AG04449 (cell line): ENCODE results near the gene CARD19.
"Not testable (repeated sequence)": the region's sequence is repeated elsewhere in the genome, so short reads cannot be mapped to it uniquely, and the experiment has no call there.

Experiments used
- CTCF ChIA-PET: fragments of 350-600 bp; formaldehyde crosslinking; extraction: SDS; loops from one replicate; lab custom pipeline; 2021; ENCODE audit warnings: antibody characterized with exemption; lab: Yijun Ruan, JAX
- POLR2A ChIA-PET: fragments of 400-600, 350-600 bp; formaldehyde crosslinking; extraction: SDS; loops from one replicate; lab custom pipeline; 2020; ENCODE audit warnings: antibody characterized with exemption, inconsistent platforms; lab: Yijun Ruan, JAX
- DNase-seq: peaks from one replicate; pipeline ENCODE4 v3.0.0-alpha.2; 2010; ENCODE audit warnings: low read depth, low spot score
- H3K4me3 ChIP-seq: 2 replicates; pipeline ENCODE4 v1.5.1; 2011; ENCODE audit warnings: low read depth, mild to moderate bottlenecking, control low read depth, low read length
- TF ChIP-seq, protein P1 (sequence below): IDR thresholded peaks from one replicate; pipeline ENCODE4 v1.5.1; 2011; ENCODE audit warnings: mild to moderate bottlenecking, moderate library complexity, low read length, control low read depth, inconsistent platforms; ENCODE audit not compliant: insufficient read depth; ENCODE audit errors: missing control alignments

The CARD19 gene

DNA sequence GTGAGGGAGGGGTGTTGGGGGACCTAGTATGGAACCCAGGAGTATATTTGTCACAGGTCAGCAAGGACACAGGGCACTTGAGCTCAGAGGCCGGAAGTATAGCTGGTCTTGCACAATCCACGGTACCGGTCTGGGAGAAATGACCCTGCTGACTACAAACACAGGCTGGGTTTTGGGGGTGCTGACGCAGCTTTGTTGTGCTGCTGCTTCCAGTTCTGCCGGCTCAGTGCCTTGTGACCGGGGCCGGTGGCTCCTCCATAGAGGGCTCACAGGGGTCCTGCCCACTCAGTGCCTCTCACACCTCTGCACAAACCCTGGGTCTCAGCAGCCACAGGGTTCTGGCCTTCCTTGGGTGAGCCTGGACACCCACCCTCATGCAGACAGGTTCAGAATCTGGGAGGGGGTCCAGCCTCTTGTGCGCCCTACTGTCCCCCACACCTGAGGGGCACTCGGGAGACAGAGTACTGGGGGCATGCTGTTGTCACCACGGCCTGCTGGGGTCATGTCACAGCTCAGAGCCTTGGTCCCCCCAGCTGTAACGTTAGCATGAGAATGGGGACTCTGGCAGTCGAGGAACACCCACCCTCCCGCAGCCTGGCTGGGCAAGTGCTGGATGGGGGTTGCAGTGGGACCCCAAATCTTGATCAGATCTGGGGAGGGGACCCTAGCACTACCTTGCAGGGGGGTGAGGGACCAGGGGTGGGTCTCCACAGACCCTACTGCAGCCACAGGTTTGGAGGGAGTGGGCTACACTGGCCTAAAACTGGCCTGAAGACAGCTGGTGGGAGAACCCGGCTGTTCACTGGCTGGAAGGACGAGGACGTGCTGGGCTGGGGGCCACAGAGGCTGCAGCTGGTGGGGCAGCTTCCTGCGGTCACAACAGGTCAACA lies 20.3 kb downstream of the CARD19 start:
- no peak for DNase-seq
- TF ChIP-seq, protein P1, sequence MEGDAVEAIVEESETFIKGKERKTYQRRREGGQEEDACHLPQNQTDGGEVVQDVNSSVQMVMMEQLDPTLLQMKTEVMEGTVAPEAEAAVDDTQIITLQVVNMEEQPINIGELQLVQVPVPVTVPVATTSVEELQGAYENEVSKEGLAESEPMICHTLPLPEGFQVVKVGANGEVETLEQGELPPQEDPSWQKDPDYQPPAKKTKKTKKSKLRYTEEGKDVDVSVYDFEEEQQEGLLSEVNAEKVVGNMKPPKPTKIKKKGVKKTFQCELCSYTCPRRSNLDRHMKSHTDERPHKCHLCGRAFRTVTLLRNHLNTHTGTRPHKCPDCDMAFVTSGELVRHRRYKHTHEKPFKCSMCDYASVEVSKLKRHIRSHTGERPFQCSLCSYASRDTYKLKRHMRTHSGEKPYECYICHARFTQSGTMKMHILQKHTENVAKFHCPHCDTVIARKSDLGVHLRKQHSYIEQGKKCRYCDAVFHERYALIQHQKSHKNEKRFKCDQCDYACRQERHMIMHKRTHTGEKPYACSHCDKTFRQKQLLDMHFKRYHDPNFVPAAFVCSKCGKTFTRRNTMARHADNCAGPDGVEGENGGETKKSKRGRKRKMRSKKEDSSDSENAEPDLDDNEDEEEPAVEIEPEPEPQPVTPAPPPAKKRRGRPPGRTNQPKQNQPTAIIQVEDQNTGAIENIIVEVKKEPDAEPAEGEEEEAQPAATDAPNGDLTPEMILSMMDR: no peak
- ChIA-PET POLR2A (no interaction called here), CTCF (interaction anchor here (1.3 to 5.0 kb wide), 2 partner anchors 7 to 9 kb away, joined by 5 to 46 read pairs; no protein-coding TSS in a partner anchor)
- H3K4me3 ChIP-seq: no peak overlapping the region

DNA sequence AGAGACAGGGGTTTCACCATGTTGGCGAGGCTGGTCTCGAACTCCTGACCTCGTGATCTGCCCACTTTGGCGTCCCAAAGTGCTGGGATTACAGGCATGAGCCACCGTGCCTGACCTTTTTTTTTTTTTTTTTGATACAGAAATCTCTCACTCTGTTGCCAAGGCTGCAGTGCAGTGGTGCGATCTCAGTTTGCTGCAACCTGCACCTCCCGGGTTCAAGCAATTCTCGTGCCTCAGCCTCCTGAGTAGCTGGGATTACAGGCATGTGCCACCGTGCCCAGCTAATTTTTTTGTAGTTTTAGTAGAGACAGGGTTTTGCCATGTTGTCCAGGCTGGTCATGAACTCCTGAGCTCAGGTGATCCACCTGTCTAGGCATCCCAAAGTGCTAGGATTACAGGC lies 21.5 kb downstream of the CARD19 start:
- POLR2A ChIA-PET, DNase-seq: not testable (repeated sequence)
- CTCF ChIA-PET: interaction anchor here (5.0 kb wide), 1 partner anchor 8 kb away, joined by 46 read pairs; no protein-coding TSS in a partner anchor

DNA sequence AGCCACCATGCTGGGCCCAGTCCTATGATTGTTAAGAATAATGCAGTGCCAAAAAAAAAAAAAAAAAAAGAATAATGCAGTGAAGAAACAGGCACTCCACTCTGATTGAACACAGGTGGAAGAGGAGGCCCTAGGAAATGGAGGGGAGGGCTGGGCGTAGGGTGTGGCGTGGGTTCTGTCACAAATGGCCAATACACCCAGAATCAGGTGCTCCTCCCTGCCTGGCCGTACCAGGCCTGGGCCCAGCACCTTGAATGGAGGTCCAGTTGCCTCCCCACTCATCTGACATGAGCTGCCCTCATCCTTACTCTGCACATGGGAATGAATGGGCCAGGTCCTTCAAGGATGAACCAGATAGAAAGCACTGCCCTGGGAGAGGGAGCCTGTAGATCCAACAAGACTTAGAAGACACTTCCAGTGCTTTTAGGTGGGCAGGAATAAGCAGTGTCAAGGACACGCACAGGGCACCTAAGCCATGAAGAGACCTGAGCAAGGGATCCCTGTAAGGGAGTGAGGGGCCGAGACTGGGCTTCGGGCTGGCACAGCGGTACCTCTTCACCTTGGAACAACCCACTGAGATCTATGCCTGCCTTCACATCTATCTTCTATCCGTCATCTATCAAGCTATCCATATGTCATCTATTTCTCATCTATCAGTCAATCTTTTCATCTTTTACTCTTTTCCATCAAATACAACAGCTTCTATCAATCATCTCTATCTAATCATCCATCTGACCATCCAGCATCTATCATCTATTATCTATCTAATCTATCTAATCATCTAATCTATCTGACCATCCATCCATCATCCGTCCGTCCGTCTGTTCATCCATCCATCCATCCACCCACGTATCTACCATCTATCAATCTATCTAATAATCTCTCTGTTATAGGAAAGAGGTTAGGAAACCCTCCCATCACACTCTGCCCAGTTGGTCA lies 22.2 kb downstream of the CARD19 start:
- POLR2A ChIA-PET: no interaction called here
- TF ChIP-seq, protein P1: no peak
- CTCF ChIA-PET: interaction anchor here (5.0 kb wide), 1 partner anchor 9 kb away, joined by 46 read pairs; no protein-coding TSS in a partner anchor

More for the DNA sequence above, 21.5 kb downstream of the CARD19 start:
- not testable (repeated sequence) for H3K4me3 ChIP-seq

DNA sequence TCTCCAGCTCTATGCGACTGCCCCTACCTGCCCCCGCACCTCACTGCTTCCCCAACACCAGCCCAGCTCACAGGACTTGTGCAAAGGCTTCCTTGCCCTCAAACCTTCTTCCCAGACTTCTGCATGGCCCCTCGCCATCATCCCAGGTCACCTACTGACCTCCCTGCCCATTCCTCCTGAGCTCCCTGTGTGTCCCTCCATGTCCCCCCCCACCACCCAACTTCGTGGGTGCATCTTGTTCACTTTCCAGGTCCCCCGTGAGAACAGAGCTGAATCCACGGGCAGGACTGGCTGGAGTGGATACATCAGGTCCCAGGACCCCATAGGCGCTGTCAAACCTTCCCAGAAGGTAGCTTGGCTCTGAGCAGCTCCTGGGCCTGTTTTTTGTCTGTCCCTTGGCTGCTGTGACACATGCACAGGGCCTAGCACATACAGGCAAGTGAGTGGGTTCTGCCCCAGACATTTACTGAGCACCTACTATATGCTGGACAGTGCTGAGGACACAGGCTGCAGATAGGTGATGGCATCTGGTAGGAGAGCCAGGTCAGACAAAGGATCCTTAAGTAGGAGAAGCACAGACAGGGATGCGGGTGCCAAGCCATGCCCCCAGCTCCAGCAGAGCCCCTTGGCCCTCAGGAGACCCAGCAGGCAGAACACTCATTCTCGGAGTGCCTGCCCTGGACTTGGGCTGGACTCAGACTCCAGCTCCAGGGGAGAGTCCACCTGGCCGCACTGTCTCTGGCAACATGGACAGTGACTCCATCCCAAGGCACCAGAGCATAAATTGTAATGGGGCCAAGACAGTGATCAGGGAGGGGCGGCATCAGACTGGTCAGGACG lies 23.1 kb downstream of the CARD19 start:
- TF ChIP-seq, protein P1: no peak
- ChIA-PET POLR2A (no interaction called here), CTCF (interaction anchor here (1.6 to 5.0 kb wide), 2 partner anchors 9 to 12 kb away, joined by 11 to 46 read pairs; no protein-coding TSS in a partner anchor)
- no peak for DNase-seq
- H3K4me3 ChIP-seq: no peak overlapping the region

More for the DNA sequence above, 22.2 kb downstream of the CARD19 start:
- no peak overlapping the region for H3K4me3 ChIP-seq
- no peak for DNase-seq

DNA sequence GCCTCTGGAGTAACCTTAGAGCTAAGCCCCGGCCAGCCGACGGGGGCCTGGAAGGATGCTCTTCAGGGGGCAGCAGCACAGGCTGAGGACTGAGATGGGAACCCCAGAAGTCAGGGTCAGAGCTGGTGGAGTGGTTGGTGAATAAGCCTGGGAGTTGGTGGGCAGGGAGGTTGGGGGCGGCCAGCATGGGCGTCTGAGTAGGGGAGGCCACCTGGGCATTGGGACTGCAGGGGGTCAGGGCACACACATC lies 23.6 kb downstream of the CARD19 start:
- no peak overlapping the region for H3K4me3 ChIP-seq
- no peak for DNase-seq
- CTCF ChIA-PET: interaction anchor here (0.9 to 5.0 kb wide), 3 partner anchors 10 to 15 kb away, joined by 8 to 46 read pairs (median 11); no protein-coding TSS in a partner anchor
- POLR2A ChIA-PET: interaction anchor here (1.5 kb wide), 1 partner anchor 11 kb away, joined by 3 read pairs; no protein-coding TSS in a partner anchor
- TF ChIP-seq, protein P1: no peak
